Measurements from ENCODE around the gene WDFY4.
A peak's percentile ranks its signal among the peaks of the same experiment; 100 is the strongest.

WDFY4 gene

DNA sequence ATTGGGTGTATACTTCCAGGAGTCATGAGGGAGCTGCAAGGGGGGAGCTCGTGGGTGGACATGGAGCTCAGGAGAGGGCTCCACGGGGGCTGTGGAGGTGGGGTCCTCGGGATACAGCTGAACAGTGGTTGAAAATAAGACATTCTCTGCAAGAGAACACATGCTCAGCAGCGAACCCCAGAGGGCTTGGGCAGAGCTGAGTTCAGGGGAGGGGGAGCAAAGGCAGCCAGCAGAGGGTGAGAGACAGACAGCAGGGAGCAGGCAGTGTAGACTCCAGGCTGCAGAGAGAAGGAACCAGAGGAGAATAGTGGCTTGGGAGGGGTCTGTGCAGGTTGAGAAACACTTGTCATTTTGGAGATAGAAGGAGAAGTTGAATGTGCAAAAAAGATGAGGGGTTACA lies 327.9 kb downstream of the WDFY4 start:
- H2BK5ac ChIP-seq (ENCODE audit: low read length): no peak overlapping the region
- H3K27ac ChIP-seq (replicated peaks; ENCODE audit: low read length): no peak overlapping the region
- H3K4me1 ChIP-seq (ENCODE audit: control insufficient read depth in 2 of 2, insufficient read depth in 1 of 2, low read depth in 1 of 2, low read length in 2 of 2): peaks cover 0 to 5% of the 10 kb centered on the region in 2 donors
- H2AK5ac ChIP-seq (ENCODE audit: low read depth, low read length): no peak overlapping the region
- no peak overlapping the region for H3K9ac ChIP-seq (ENCODE audit: low read depth, low read length, poor library complexity)
- WGBS, 2 donors (ENCODE audit: extremely low coverage in 2 of 2, insufficient read length in 2 of 2, insufficient replicate concordance in 1 of 2): no CpG with 5 or more reads among the region's 4 CpGs
- no peak overlapping the region for H2AFZ ChIP-seq (ENCODE audit: low read length)
- H2BK120ac ChIP-seq (ENCODE audit: low read depth, low read length): no peak overlapping the region
- H2BK12ac ChIP-seq (ENCODE audit: low read length): no peak overlapping the region
- no peak overlapping the region for H4K8ac ChIP-seq (ENCODE audit: low read depth, low read length)
- H3K14ac ChIP-seq (ENCODE audit: low read length): no peak overlapping the region
- no peak overlapping the region for H4K91ac ChIP-seq (ENCODE audit: low read depth, low read length, poor library complexity)
- H3K23ac ChIP-seq (ENCODE audit: low read depth, low read length, poor library complexity): no peak overlapping the region
- no peak for DNase-seq (ENCODE audit: low spot score)
- H3K79me1 ChIP-seq (ENCODE audit: low read depth, low read length): no peaks in the 10 kb centered on the region
- H3K4me2 ChIP-seq (ENCODE audit: insufficient read depth, low read length, poor library complexity, severe bottlenecking): no peak overlapping the region
- H2BK15ac ChIP-seq (ENCODE audit: low read length): no peak overlapping the region
- no peaks in the 10 kb centered on the region for H3K9me3 ChIP-seq (replicated peaks in 1 of 2; ENCODE audit: control insufficient read depth in 2 of 2, insufficient read depth in 1 of 2, low read depth in 1 of 2, low read length in 2 of 2)
- no peaks in the 10 kb centered on the region for H3K27me3 ChIP-seq (ENCODE audit: control insufficient read depth in 3 of 3, insufficient read depth in 3 of 3, low read depth in 1 of 3, low read length in 3 of 3)
- H3K36me3 ChIP-seq (replicated peaks in 1 of 2; ENCODE audit: control insufficient read depth in 2 of 2, insufficient read depth in 2 of 2, low read length in 2 of 2): no peaks in the 10 kb centered on the region
- no peak overlapping the region for H3K4ac ChIP-seq (ENCODE audit: low read length)
- no peak overlapping the region for H3K18ac ChIP-seq (ENCODE audit: low read length)
- no peak overlapping the region for H3K4me3 ChIP-seq (ENCODE audit: low read length in 2 of 2)

DNA sequence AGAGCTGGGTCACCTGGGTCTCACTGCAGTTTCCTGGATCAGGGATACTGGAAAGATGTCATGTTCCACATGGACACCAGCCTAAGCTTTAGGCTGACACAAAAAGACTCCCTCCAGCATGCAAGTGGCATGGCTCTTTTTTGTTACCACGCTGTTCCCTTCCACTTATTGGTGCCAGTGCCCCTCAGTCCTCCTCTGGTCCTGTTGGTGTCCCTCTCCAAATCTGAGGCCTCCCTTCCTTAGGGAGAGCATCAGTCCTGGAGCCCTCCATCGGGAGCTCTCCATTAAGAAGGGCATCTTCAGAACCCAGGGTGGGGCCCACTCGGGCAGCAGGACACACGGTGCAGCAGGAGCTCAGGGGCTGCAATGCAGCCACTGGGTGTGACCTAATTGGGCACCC lies 331.0 kb downstream of the WDFY4 start:
- no peak overlapping the region for H4K8ac ChIP-seq (ENCODE audit: low read depth, low read length)
- DNase-seq (ENCODE audit: low spot score): no peak
- no peak overlapping the region for H3K14ac ChIP-seq (ENCODE audit: low read length)
- H2AFZ ChIP-seq (ENCODE audit: low read length): no peak overlapping the region
- no peak overlapping the region for H2BK5ac ChIP-seq (ENCODE audit: low read length)
- H2BK15ac ChIP-seq (ENCODE audit: low read length): no peak overlapping the region
- no peaks in the 10 kb centered on the region for H3K9me3 ChIP-seq (replicated peaks in 1 of 2; ENCODE audit: control insufficient read depth in 2 of 2, insufficient read depth in 1 of 2, low read depth in 1 of 2, low read length in 2 of 2)
- no peak overlapping the region for H3K4me3 ChIP-seq (ENCODE audit: low read length in 2 of 2)
- H3K18ac ChIP-seq (ENCODE audit: low read length): peak overlapping the region; percentile 36
- H3K4me2 ChIP-seq (ENCODE audit: insufficient read depth, low read length, poor library complexity, severe bottlenecking): no peak overlapping the region
- no peak overlapping the region for H2BK120ac ChIP-seq (ENCODE audit: low read depth, low read length)
- H3K4ac ChIP-seq (ENCODE audit: low read length): no peak overlapping the region
- H3K27ac ChIP-seq (replicated peaks; ENCODE audit: low read length): no peak overlapping the region
- no peaks in the 10 kb centered on the region for H3K36me3 ChIP-seq (replicated peaks in 1 of 2; ENCODE audit: control insufficient read depth in 2 of 2, insufficient read depth in 2 of 2, low read length in 2 of 2)
- H3K23ac ChIP-seq (ENCODE audit: low read depth, low read length, poor library complexity): no peak overlapping the region
- H3K27me3 ChIP-seq (ENCODE audit: control insufficient read depth in 3 of 3, insufficient read depth in 3 of 3, low read depth in 1 of 3, low read length in 3 of 3): no peaks in the 10 kb centered on the region
- no peak overlapping the region for H2BK12ac ChIP-seq (ENCODE audit: low read length)
- H4K91ac ChIP-seq (ENCODE audit: low read depth, low read length, poor library complexity): no peak overlapping the region
- WGBS, 2 donors (ENCODE audit: extremely low coverage in 2 of 2, insufficient read length in 2 of 2, insufficient replicate concordance in 1 of 2): no CpG with 5 or more reads among the region's 4 CpGs
- peaks cover 0 to 5% of the 10 kb centered on the region in 2 donors for H3K4me1 ChIP-seq (ENCODE audit: control insufficient read depth in 2 of 2, insufficient read depth in 1 of 2, low read depth in 1 of 2, low read length in 2 of 2)
- no peaks in the 10 kb centered on the region for H3K79me1 ChIP-seq (ENCODE audit: low read depth, low read length)
- no peak overlapping the region for H3K9ac ChIP-seq (ENCODE audit: low read depth, low read length, poor library complexity)
- H2AK5ac ChIP-seq (ENCODE audit: low read depth, low read length): no peak overlapping the region

DNA sequence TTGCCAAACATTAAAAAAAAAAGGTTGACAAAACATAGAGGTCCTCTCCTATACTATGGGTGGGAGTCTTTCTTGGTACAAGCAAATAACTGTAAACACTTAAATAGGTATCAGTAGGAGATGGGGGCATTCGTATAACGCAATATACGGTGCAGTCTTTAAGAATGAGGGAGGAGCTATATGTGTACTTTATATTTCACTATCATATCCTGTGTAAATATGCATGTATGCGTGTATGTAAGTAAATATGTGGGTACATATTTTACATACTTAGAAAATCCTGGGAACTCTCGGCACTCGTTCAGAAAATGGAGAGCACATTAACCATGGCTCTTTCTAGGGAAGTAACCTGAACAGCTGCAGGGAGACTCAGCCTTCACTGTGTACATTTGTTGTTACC lies 337.0 kb downstream of the WDFY4 start:
- H2BK12ac ChIP-seq (ENCODE audit: low read length): no peak overlapping the region
- H3K79me1 ChIP-seq (ENCODE audit: low read depth, low read length): no peaks in the 10 kb centered on the region
- no peak overlapping the region for H3K9ac ChIP-seq (ENCODE audit: low read depth, low read length, poor library complexity)
- H4K91ac ChIP-seq (ENCODE audit: low read depth, low read length, poor library complexity): no peak overlapping the region
- no peak overlapping the region for H2BK15ac ChIP-seq (ENCODE audit: low read length)
- H3K36me3 ChIP-seq (replicated peaks in 1 of 2; ENCODE audit: control insufficient read depth in 2 of 2, insufficient read depth in 2 of 2, low read length in 2 of 2): no peaks in the 10 kb centered on the region
- H3K23ac ChIP-seq (ENCODE audit: low read depth, low read length, poor library complexity): no peak overlapping the region
- H3K4me1 ChIP-seq (ENCODE audit: control insufficient read depth in 2 of 2, insufficient read depth in 1 of 2, low read depth in 1 of 2, low read length in 2 of 2): no peaks in the 10 kb centered on the region
- no peaks in the 10 kb centered on the region for H3K9me3 ChIP-seq (replicated peaks in 1 of 2; ENCODE audit: control insufficient read depth in 2 of 2, insufficient read depth in 1 of 2, low read depth in 1 of 2, low read length in 2 of 2)
- H2BK120ac ChIP-seq (ENCODE audit: low read depth, low read length): no peak overlapping the region
- WGBS, 2 donors (ENCODE audit: extremely low coverage in 2 of 2, insufficient read length in 2 of 2, insufficient replicate concordance in 1 of 2): no CpG with 5 or more reads among the region's 6 CpGs
- H4K8ac ChIP-seq (ENCODE audit: low read depth, low read length): no peak overlapping the region
- no peak overlapping the region for H3K14ac ChIP-seq (ENCODE audit: low read length)
- no peak overlapping the region for H3K4ac ChIP-seq (ENCODE audit: low read length)
- no peak overlapping the region for H3K4me2 ChIP-seq (ENCODE audit: insufficient read depth, low read length, poor library complexity, severe bottlenecking)
- no peak overlapping the region for H3K18ac ChIP-seq (ENCODE audit: low read length)
- no peak overlapping the region for H2AFZ ChIP-seq (ENCODE audit: low read length)
- no peak for DNase-seq (ENCODE audit: low spot score)
- no peak overlapping the region for H3K27ac ChIP-seq (replicated peaks; ENCODE audit: low read length)
- H3K27me3 ChIP-seq (ENCODE audit: control insufficient read depth in 3 of 3, insufficient read depth in 3 of 3, low read depth in 1 of 3, low read length in 3 of 3): no peaks in the 10 kb centered on the region
- H2AK5ac ChIP-seq (ENCODE audit: low read depth, low read length): no peak overlapping the region
- H2BK5ac ChIP-seq (ENCODE audit: low read length): no peak overlapping the region
- no peak overlapping the region for H3K4me3 ChIP-seq (ENCODE audit: low read length in 2 of 2)

DNA sequence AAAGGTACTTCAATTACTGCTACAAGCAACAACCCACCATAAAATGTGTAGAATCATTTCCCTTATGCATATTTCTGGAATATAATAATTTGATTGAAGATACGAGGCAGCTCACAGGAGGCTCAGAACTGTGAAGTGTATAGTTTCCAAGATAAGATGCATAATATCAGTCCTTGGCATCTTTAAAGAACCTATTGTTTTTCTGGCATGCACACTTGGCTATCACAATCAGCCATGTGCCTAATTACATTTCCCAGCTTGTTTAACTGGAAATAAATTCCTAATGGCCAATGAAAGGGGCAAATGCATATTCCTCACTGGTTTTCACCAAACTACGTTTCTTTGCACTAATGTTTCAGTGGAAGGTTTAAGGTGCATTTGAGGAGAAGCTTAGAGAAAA lies 338.4 kb downstream of the WDFY4 start:
- Histone ChIP-seq H3K36me3 (replicated peaks in 1 of 2; ENCODE audit: control insufficient read depth in 2 of 2, insufficient read depth in 2 of 2, low read length in 2 of 2) (no peaks in the 10 kb centered on the region), H3K23ac (ENCODE audit: low read depth, low read length, poor library complexity) (no peak overlapping the region), H3K4ac (ENCODE audit: low read length) (no peak overlapping the region), H3K4me2 (ENCODE audit: insufficient read depth, low read length, poor library complexity, severe bottlenecking) (no peak overlapping the region), H3K14ac (ENCODE audit: low read length) (no peak overlapping the region), H4K8ac (ENCODE audit: low read depth, low read length) (no peak overlapping the region), H2BK120ac (ENCODE audit: low read depth, low read length) (no peak overlapping the region), H2BK5ac (ENCODE audit: low read length) (no peak overlapping the region), H2AK5ac (ENCODE audit: low read depth, low read length) (no peak overlapping the region), H3K27me3 (ENCODE audit: control insufficient read depth in 3 of 3, insufficient read depth in 3 of 3, low read depth in 1 of 3, low read length in 3 of 3) (no peaks in the 10 kb centered on the region), H2AFZ (ENCODE audit: low read length) (no peak overlapping the region), H3K4me3 (ENCODE audit: low read length in 2 of 2) (no peak overlapping the region), H2BK12ac (ENCODE audit: low read length) (no peak overlapping the region), H3K4me1 (ENCODE audit: control insufficient read depth in 2 of 2, insufficient read depth in 1 of 2, low read depth in 1 of 2, low read length in 2 of 2) (no peaks in the 10 kb centered on the region), H2BK15ac (ENCODE audit: low read length) (no peak overlapping the region), H3K18ac (ENCODE audit: low read length) (no peak overlapping the region), H3K27ac (replicated peaks; ENCODE audit: low read length) (no peak overlapping the region), H3K79me1 (ENCODE audit: low read depth, low read length) (no peaks in the 10 kb centered on the region), H3K9ac (ENCODE audit: low read depth, low read length, poor library complexity) (no peak overlapping the region), H3K9me3 (replicated peaks in 1 of 2; ENCODE audit: control insufficient read depth in 2 of 2, insufficient read depth in 1 of 2, low read depth in 1 of 2, low read length in 2 of 2) (no peaks in the 10 kb centered on the region), H4K91ac (ENCODE audit: low read depth, low read length, poor library complexity) (no peak overlapping the region)
- DNase-seq (ENCODE audit: low spot score): no peak
- no CpG with 5 or more reads among the region's 2 CpGs for WGBS, 2 donors (ENCODE audit: extremely low coverage in 2 of 2, insufficient read length in 2 of 2, insufficient replicate concordance in 1 of 2)
